Keratinocyte (primary cell): ENCODE measurements around the gene ZNF106.

Experiments
- CTCF ChIP-seq, 3 experiments: IDR thresholded peaks in 1 of 3; conservative IDR thresholded peaks in 1 of 3; optimal IDR thresholded peaks in 1 of 3; 2 replicates in 2 of 3; 3 replicates in 1 of 3; pipeline versions ENCODE3 to v1.5.1; 2011; ENCODE audit warnings: low read length in 3 of 3, mild to moderate bottlenecking in 3 of 3, moderate library complexity in 2 of 3, control low read depth in 1 of 3, inconsistent platforms in 1 of 3; ENCODE audit not compliant: insufficient read depth in 2 of 3; ENCODE audit errors: extremely low read depth in 1 of 3
- EZH2 ChIP-seq: IDR thresholded peaks from one replicate; pipeline ENCODE4 v1.6.1; 2012; ENCODE audit warnings: inconsistent platforms, mild to moderate bottlenecking, low read length, moderate library complexity

DNA sequence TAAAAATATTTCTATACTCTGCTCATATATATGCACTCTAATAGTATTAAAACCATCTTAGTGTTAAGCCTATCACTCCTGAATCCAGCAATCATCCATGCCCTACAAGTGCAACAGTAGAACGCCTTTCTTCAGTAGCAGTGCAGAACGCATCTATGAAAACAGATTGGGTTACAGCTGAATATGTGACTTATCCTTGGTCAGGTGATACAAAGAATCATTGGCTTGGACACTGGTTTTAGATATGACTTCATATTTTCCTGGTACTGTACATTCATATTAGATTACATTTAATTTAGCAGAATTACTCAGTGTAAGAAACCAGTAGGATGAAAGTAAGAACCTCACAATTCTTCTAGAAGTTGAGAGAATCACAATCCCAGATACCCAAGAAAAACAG, 43.3 kb downstream of the ZNF106 start:
- TF ChIP-seq CTCF (optimal IDR thresholded peaks at IDR 0.05 in 1 of 3, IDR thresholded peaks at IDR 0.05 in 1 of 3, conservative IDR thresholded peaks at IDR 0.05 in 1 of 3; ENCODE audit: extremely low read depth in 1 of 3, insufficient read depth in 2 of 3, low read length in 3 of 3), result no peak
- TF ChIP-seq EZH2, result no peak
